Osteocyte (in vitro differentiated cells): Measurements from ENCODE around the gene PKP1. TPM values are rescaled to one million over a fixed set of nuclear protein-coding genes. Genes with fewer than 3 reads are reported as not detected.

Experiments
- DNase-seq: peaks from one replicate; pipeline ENCODE4 v3.0.0; 2021; ENCODE audit warnings: mixed read lengths; ENCODE audit not compliant: unreplicated experiment; ENCODE audit errors: extremely low spot score
- H3K27ac Mint-ChIP-seq: one replicate; pipeline ENCODE4 v1.8.0; 2021; ENCODE audit warnings: mild to moderate bottlenecking, mixed read lengths; ENCODE audit not compliant: unreplicated experiment
- H3K27me3 Mint-ChIP-seq: one replicate; pipeline ENCODE4 v1.8.0; 2021; ENCODE audit warnings: mixed read lengths; ENCODE audit not compliant: unreplicated experiment
- H3K36me3 Mint-ChIP-seq: one replicate; pipeline ENCODE4 v1.8.0; 2021; ENCODE audit warnings: mixed read lengths; ENCODE audit not compliant: unreplicated experiment
- H3K4me1 Mint-ChIP-seq: one replicate; pipeline ENCODE4 v1.8.0; 2021; ENCODE audit warnings: mixed read lengths; ENCODE audit not compliant: unreplicated experiment
- H3K4me3 Mint-ChIP-seq: one replicate; pipeline ENCODE4 v1.8.0; 2021; ENCODE audit warnings: mild to moderate bottlenecking, moderate library complexity, mixed read lengths; ENCODE audit not compliant: unreplicated experiment
- H3K9me3 Mint-ChIP-seq: one replicate; pipeline ENCODE4 v1.8.0; 2021; ENCODE audit warnings: mixed read lengths; ENCODE audit not compliant: unreplicated experiment
- CTCF ChIP-seq: fragments of 200-600 bp; sonication (generic); IDR thresholded peaks from 2 replicates; pipeline ENCODE4 v1.5.0; 2021; ENCODE audit warnings: antibody characterized with exemption, mild to moderate bottlenecking, moderate library complexity
- total RNA-seq: library from RNA; stranded (reverse); gene quantifications from 2 replicates; pipeline ENCODE4 v1.2.1, GENCODE V29; 2021

Gene PKP1
- total RNA-seq, 1 donor from 2014 or later: not detected

- H3K4me1 Mint-ChIP-seq: peaks cover 7% of the 10 kb centered on the region
- H3K4me3 Mint-ChIP-seq: no peak overlapping the region
- H3K9me3 Mint-ChIP-seq: no peaks in the 10 kb centered on the region
- H3K27ac Mint-ChIP-seq: no peak overlapping the region
- DNase-seq: no peak
- TF ChIP-seq CTCF: no peak
- H3K27me3 Mint-ChIP-seq: peaks cover 36% of the 10 kb centered on the region
- H3K36me3 Mint-ChIP-seq: no peaks in the 10 kb centered on the region
These were observed 45.3 kb downstream of the PKP1 start for GRCh38 chr1:201328576-201328975.

- Mint-ChIP-seq H3K9me3 (no peaks in the 10 kb centered on the region), H3K36me3 (no peaks in the 10 kb centered on the region), H3K27me3 (peaks cover 37% of the 10 kb centered on the region), H3K27ac (no peak overlapping the region), H3K4me1 (peaks cover 7% of the 10 kb centered on the region), H3K4me3 (no peak overlapping the region)
- no peak for TF ChIP-seq CTCF
- no peak for DNase-seq
These were observed 46.0 kb downstream of the PKP1 start for GRCh38 chr1:201329286-201329685.

- Mint-ChIP-seq H3K27ac (no peak overlapping the region), H3K4me1 (peaks cover 7% of the 10 kb centered on the region), H3K27me3 (peaks cover 39% of the 10 kb centered on the region), H3K36me3 (no peaks in the 10 kb centered on the region), H3K9me3 (no peaks in the 10 kb centered on the region), H3K4me3 (no peak overlapping the region)
- TF ChIP-seq CTCF: no peak
- DNase-seq: no peak
These were observed 46.5 kb downstream of the PKP1 start for GRCh38 chr1:201329801-201330200.

GRCh38 chr1:201330541-201330940, 47.2 kb downstream of the PKP1 start:
- H3K9me3 Mint-ChIP-seq: no peaks in the 10 kb centered on the region
- no peak for TF ChIP-seq CTCF
- DNase-seq: no peak
- peaks cover 44% of the 10 kb centered on the region for H3K27me3 Mint-ChIP-seq
- no peaks in the 10 kb centered on the region for H3K36me3 Mint-ChIP-seq
- H3K4me1 Mint-ChIP-seq: peaks cover 7% of the 10 kb centered on the region
- no peak overlapping the region for H3K27ac Mint-ChIP-seq
- no peak overlapping the region for H3K4me3 Mint-ChIP-seq

GRCh38 chr1:201331166-201331565, 47.9 kb downstream of the PKP1 start:
- H3K36me3 Mint-ChIP-seq: no peaks in the 10 kb centered on the region
- H3K4me1 Mint-ChIP-seq: peaks cover 7% of the 10 kb centered on the region
- no peak for DNase-seq
- TF ChIP-seq CTCF: no peak
- H3K27ac Mint-ChIP-seq: no peak overlapping the region
- H3K27me3 Mint-ChIP-seq: peaks cover 42% of the 10 kb centered on the region
- no peaks in the 10 kb centered on the region for H3K9me3 Mint-ChIP-seq
- no peak overlapping the region for H3K4me3 Mint-ChIP-seq
